ENCODE measurements around the gene PPP1R15A.
A peak's percentile ranks its signal among the peaks of the same experiment; 100 is the strongest.
"Not testable (repeated sequence)": the region's sequence is repeated elsewhere in the genome, so short reads cannot be mapped to it uniquely, and the experiment has no call there.

Gene PPP1R15A

DNA sequence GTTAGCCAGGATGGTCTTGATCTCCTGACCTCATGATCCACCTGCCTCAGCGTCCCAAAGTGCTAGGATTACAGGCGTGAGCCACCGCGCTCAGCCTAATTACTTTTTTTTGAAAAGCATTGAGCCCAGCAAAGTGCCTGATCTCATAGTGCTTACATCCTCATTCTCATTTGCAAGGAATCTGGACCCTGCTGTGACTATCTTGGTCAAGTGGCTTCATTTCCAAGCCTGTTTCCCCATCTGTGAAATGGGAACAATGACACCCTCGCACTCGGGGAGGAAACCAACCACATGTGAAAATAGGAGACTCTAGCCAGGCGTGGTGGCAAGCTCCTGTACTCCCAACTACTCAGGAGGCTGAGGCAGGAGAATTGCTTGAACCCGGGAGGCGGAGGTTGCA, 2.2 kb upstream of the PPP1R15A start:
- no peak overlapping the region for H2AFZ ChIP-seq (ENCODE audit: low read depth, low read length, severe bottlenecking)
- no peaks in the 10 kb centered on the region for H3K9me2 ChIP-seq (replicated peaks; ENCODE audit: insufficient read depth, low read length)
- no peak overlapping the region for H3K27ac ChIP-seq (ENCODE audit: low read depth, low read length)
- no peak overlapping the region for H3K4me3 ChIP-seq (ENCODE audit: insufficient read depth, low read length, poor library complexity, severe bottlenecking)
- TF ChIP-seq, protein P1, sequence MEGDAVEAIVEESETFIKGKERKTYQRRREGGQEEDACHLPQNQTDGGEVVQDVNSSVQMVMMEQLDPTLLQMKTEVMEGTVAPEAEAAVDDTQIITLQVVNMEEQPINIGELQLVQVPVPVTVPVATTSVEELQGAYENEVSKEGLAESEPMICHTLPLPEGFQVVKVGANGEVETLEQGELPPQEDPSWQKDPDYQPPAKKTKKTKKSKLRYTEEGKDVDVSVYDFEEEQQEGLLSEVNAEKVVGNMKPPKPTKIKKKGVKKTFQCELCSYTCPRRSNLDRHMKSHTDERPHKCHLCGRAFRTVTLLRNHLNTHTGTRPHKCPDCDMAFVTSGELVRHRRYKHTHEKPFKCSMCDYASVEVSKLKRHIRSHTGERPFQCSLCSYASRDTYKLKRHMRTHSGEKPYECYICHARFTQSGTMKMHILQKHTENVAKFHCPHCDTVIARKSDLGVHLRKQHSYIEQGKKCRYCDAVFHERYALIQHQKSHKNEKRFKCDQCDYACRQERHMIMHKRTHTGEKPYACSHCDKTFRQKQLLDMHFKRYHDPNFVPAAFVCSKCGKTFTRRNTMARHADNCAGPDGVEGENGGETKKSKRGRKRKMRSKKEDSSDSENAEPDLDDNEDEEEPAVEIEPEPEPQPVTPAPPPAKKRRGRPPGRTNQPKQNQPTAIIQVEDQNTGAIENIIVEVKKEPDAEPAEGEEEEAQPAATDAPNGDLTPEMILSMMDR (IDR thresholded peaks at IDR 0.05; ENCODE audit: insufficient read depth, low read length, poor library complexity, severe bottlenecking): no peak
- no peak for TF ChIP-seq EZH2phosphoT487 (conservative IDR thresholded peaks at IDR 0.05; ENCODE audit: low read length)
- no peaks in the 10 kb centered on the region for H3K27me3 ChIP-seq (ENCODE audit: low read length)
- H3K79me2 ChIP-seq (ENCODE audit: insufficient read depth, low read length): peaks cover 25% of the 10 kb centered on the region
- no peaks in the 10 kb centered on the region for H3K36me3 ChIP-seq (ENCODE audit: low read length)
- no peak overlapping the region for H3K4me2 ChIP-seq (ENCODE audit: low read depth, low read length, poor library complexity, severe bottlenecking)
- peaks cover 21% of the 10 kb centered on the region for H3F3A ChIP-seq (ENCODE audit: insufficient read depth)
- no peaks in the 10 kb centered on the region for H4K20me1 ChIP-seq (ENCODE audit: low read depth, low read length)
- H3K9ac ChIP-seq (ENCODE audit: low read length): no peak overlapping the region
- no peaks in the 10 kb centered on the region for H3K9me3 ChIP-seq (ENCODE audit: insufficient read depth, low read length)

DNA sequence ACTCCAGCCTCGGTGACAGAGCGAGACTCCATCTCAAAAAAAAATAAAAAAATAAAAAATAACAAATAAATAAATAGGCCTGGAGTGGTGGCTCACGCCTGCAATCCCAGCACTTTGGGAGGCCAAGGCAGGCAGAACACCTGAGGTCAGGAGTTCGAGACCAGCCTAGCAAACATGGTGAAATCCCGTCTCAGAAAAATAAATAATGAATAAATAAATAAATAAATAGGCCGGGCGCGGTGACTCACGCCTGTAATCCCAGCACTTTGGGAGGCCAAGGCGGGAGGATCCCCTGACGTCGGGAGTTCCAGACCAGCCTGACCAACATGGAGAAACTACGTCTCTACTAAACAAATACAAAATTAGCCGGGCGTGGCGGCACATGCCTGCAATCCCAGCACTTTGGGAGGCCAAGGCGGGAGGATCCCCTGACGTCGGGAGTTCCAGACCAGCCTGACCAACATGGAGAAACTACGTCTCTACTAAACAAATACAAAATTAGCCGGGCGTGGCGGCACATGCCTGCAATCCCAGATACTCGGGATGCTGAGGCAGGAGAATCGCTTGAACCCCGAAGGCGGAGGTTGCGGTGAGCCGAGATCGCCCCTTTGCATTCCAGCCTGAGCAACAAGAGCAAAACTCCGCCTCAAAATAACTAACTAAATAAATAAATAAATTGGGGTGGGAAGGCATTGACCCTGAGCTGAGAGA, 595 bp upstream of the PPP1R15A start:
- H3K9me3 ChIP-seq (ENCODE audit: insufficient read depth, low read length); H3K36me3 ChIP-seq (ENCODE audit: low read length); H3K4me3 ChIP-seq (ENCODE audit: insufficient read depth, low read length, poor library complexity, severe bottlenecking); H3K27ac ChIP-seq (ENCODE audit: low read depth, low read length); H3K27me3 ChIP-seq (ENCODE audit: low read length); H2AFZ ChIP-seq (ENCODE audit: low read depth, low read length, severe bottlenecking); H4K20me1 ChIP-seq (ENCODE audit: low read depth, low read length); H3K9me2 ChIP-seq (replicated peaks; ENCODE audit: insufficient read depth, low read length); H3K9ac ChIP-seq (ENCODE audit: low read length): not testable (repeated sequence)
- Histone ChIP-seq H3K79me2 (ENCODE audit: insufficient read depth, low read length) (peaks cover 25% of the 10 kb centered on the region), H3F3A (ENCODE audit: insufficient read depth) (peaks cover 36% of the 10 kb centered on the region), H3K4me2 (ENCODE audit: low read depth, low read length, poor library complexity, severe bottlenecking) (peak overlapping the region; percentile 90)

DNA sequence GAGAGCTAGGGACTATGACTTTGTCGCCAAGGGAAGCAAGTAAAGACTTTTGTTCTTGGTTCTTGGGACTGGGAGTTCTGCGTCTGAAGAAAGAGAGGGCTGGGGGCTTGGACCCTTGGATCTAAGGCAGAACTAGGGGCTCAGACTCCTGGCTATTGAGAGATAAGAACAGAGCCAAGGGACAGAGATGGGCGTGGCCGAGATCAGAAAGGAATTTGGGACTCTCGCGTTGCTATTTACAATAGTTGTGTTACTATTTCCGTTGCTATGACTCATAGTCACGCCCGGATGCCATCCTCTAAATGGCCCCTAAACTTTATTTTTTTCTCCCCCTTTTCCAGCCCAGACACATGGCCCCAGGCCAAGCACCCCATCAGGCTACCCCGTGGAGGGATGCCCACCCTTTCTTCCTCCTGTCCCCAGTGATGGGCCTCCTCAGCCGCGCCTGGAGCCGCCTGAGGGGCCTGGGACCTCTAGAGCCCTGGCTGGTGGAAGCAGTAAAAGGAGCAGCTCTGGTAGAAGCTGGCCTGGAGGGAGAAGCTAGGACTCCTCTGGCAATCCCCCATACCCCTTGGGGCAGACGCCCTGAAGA, 759 bp downstream of the PPP1R15A start:
- no peak overlapping the region for H2AFZ ChIP-seq (ENCODE audit: low read depth, low read length, severe bottlenecking)
- no peaks in the 10 kb centered on the region for H3K9me3 ChIP-seq (ENCODE audit: insufficient read depth, low read length)
- no peaks in the 10 kb centered on the region for H3K9me2 ChIP-seq (replicated peaks; ENCODE audit: insufficient read depth, low read length)
- TF ChIP-seq EZH2phosphoT487 (conservative IDR thresholded peaks at IDR 0.05; ENCODE audit: low read length): no peak
- TF ChIP-seq, protein P1 (IDR thresholded peaks at IDR 0.05; ENCODE audit: insufficient read depth, low read length, poor library complexity, severe bottlenecking): no peak
- H4K20me1 ChIP-seq (ENCODE audit: low read depth, low read length): no peaks in the 10 kb centered on the region
- peak overlapping the region; percentile 90 for H3K4me2 ChIP-seq (ENCODE audit: low read depth, low read length, poor library complexity, severe bottlenecking)
- peak overlapping the region; percentile 97 for H3K27ac ChIP-seq (ENCODE audit: low read depth, low read length)
- H3K4me3 ChIP-seq (ENCODE audit: insufficient read depth, low read length, poor library complexity, severe bottlenecking): peak overlapping the region; percentile 88
- no peaks in the 10 kb centered on the region for H3K36me3 ChIP-seq (ENCODE audit: low read length)
- H3K79me2 ChIP-seq (ENCODE audit: insufficient read depth, low read length): peaks cover 25% of the 10 kb centered on the region
- no peaks in the 10 kb centered on the region for H3K27me3 ChIP-seq (ENCODE audit: low read length)
- peak overlapping the region; percentile 89 for H3K9ac ChIP-seq (ENCODE audit: low read length)
- peaks cover 47% of the 10 kb centered on the region for H3F3A ChIP-seq (ENCODE audit: insufficient read depth)
